ENCODE results near the gene SEMA7A. TPM values are rescaled to one million over a fixed set of nuclear protein-coding genes. Genes with fewer than 3 reads are reported as not detected.

The SEMA7A gene
- total RNA-seq, 2 donors from 2014 or later = 8.1 to 8.2 TPM

GRCh38 chr15:74409225-74409624, 24.5 kb downstream of the SEMA7A start:
- Histone ChIP-seq H3K9me3 (ENCODE audit: control insufficient read depth, low read length) (no peaks in the 10 kb centered on the region), H3K27me3 (ENCODE audit: control insufficient read depth, insufficient read depth, low read length, poor library complexity, severe bottlenecking) (no peaks in the 10 kb centered on the region), H3K27ac (ENCODE audit: low read depth, low read length) (no peak overlapping the region), H3K9ac (ENCODE audit: extremely low read depth, low read length, poor library complexity, severe bottlenecking) (no peak overlapping the region), H3K36me3 (ENCODE audit: control insufficient read depth, insufficient read depth, low read length) (peaks cover 7% of the 10 kb centered on the region), H3K4me3 (ENCODE audit: low read length) (no peak overlapping the region), H3K4me1 (ENCODE audit: control insufficient read depth, insufficient read depth, low read length) (peaks cover 2% of the 10 kb centered on the region)
- H3K4me3 Mint-ChIP-seq = no peak overlapping the region
- H3K4me1 Mint-ChIP-seq = no peaks in the 10 kb centered on the region
- peaks cover 5% of the 10 kb centered on the region for H3K36me3 Mint-ChIP-seq (ENCODE audit: low read depth)
- WGBS, 2 experiments (ENCODE audit: insufficient coverage in 1 of 2, insufficient read length in 1 of 2) = 81 to 90% methylated on average over 5 to 7 of the region's 7 CpGs
- TF ChIP-seq CTCF (conservative IDR thresholded peaks at IDR 0.05) = no peak
- H3K27ac Mint-ChIP-seq = no peak overlapping the region
- H3K27me3 Mint-ChIP-seq (ENCODE audit: insufficient read depth) = no peaks in the 10 kb centered on the region
- DNase-seq = no peak
- no peaks in the 10 kb centered on the region for H3K9me3 Mint-ChIP-seq

- no peaks in the 10 kb centered on the region for H3K4me1 Mint-ChIP-seq
- DNase-seq = no peak
- Histone ChIP-seq H3K27ac (ENCODE audit: low read depth, low read length) (no peak overlapping the region), H3K9me3 (ENCODE audit: control insufficient read depth, low read length) (no peaks in the 10 kb centered on the region), H3K36me3 (ENCODE audit: control insufficient read depth, insufficient read depth, low read length) (peaks cover 7% of the 10 kb centered on the region), H3K4me3 (ENCODE audit: low read length) (no peak overlapping the region), H3K27me3 (ENCODE audit: control insufficient read depth, insufficient read depth, low read length, poor library complexity, severe bottlenecking) (no peaks in the 10 kb centered on the region), H3K4me1 (ENCODE audit: control insufficient read depth, insufficient read depth, low read length) (peaks cover 2% of the 10 kb centered on the region), H3K9ac (ENCODE audit: extremely low read depth, low read length, poor library complexity, severe bottlenecking) (no peak overlapping the region)
- H3K27ac Mint-ChIP-seq = no peak overlapping the region
- no peaks in the 10 kb centered on the region for H3K27me3 Mint-ChIP-seq (ENCODE audit: insufficient read depth)
- no peak for TF ChIP-seq CTCF (conservative IDR thresholded peaks at IDR 0.05)
- 84% methylated on average over 7 of the region's 7 CpGs; no CpG with 5 or more reads in 1 of the 2 experiments for WGBS, 2 experiments (ENCODE audit: insufficient coverage in 1 of 2, insufficient read length in 1 of 2)
- H3K36me3 Mint-ChIP-seq (ENCODE audit: low read depth) = peaks cover 5% of the 10 kb centered on the region
- no peak overlapping the region for H3K4me3 Mint-ChIP-seq
- H3K9me3 Mint-ChIP-seq = no peaks in the 10 kb centered on the region
Measured at GRCh38 chr15:74408815-74409214, 24.9 kb downstream of the SEMA7A start.

- 86 to 92% methylated on average over 2 of the region's 2 CpGs for WGBS, 2 experiments (ENCODE audit: insufficient coverage in 1 of 2, insufficient read length in 1 of 2)
- Mint-ChIP-seq H3K9me3 (no peaks in the 10 kb centered on the region), H3K4me1 (no peaks in the 10 kb centered on the region), H3K4me3 (no peak overlapping the region), H3K36me3 (ENCODE audit: low read depth) (peaks cover 5% of the 10 kb centered on the region), H3K27me3 (ENCODE audit: insufficient read depth) (no peaks in the 10 kb centered on the region), H3K27ac (no peak overlapping the region)
- no peak for TF ChIP-seq CTCF (conservative IDR thresholded peaks at IDR 0.05)
- H3K4me1 ChIP-seq (ENCODE audit: control insufficient read depth, insufficient read depth, low read length) = peaks cover 2% of the 10 kb centered on the region
- no peak for DNase-seq
- no peak overlapping the region for H3K4me3 ChIP-seq (ENCODE audit: low read length)
- no peak overlapping the region for H3K27ac ChIP-seq (ENCODE audit: low read depth, low read length)
- H3K9ac ChIP-seq (ENCODE audit: extremely low read depth, low read length, poor library complexity, severe bottlenecking) = no peak overlapping the region
- peaks cover 4% of the 10 kb centered on the region for H3K36me3 ChIP-seq (ENCODE audit: control insufficient read depth, insufficient read depth, low read length)
- no peaks in the 10 kb centered on the region for H3K9me3 ChIP-seq (ENCODE audit: control insufficient read depth, low read length)
- H3K27me3 ChIP-seq (ENCODE audit: control insufficient read depth, insufficient read depth, low read length, poor library complexity, severe bottlenecking) = no peaks in the 10 kb centered on the region
Measured at GRCh38 chr15:74408385-74408784, 25.4 kb downstream of the SEMA7A start.

Measured in endodermal cell (in vitro differentiated cells).